Skin epidermis (tissue), 12 donors: ENCODE results near the gene C16orf46.
"Not testable (repeated sequence)": the region's sequence is repeated elsewhere in the genome, so short reads cannot be mapped to it uniquely, and the experiment has no call there.

ENCODE experiments used
- H3K27ac ChIP-seq, 21 experiments: fragments of 200-600 bp; sonication (generic) in 11 of 21; one replicate each; pipeline ENCODE4 v1.5.0; 2020; ENCODE audit warnings: mild to moderate bottlenecking in 3 of 21, inconsistent platforms in 2 of 21, moderate library complexity in 2 of 21
- H3K4me3 ChIP-seq, 7 experiments: fragments of 200-600 bp; sonication (generic) in 2 of 7; one replicate each; pipeline ENCODE4 v1.5.0; 2020; ENCODE audit warnings: inconsistent platforms in 2 of 7, mild to moderate bottlenecking in 2 of 7, moderate library complexity in 1 of 7

The C16orf46 gene, protein sequence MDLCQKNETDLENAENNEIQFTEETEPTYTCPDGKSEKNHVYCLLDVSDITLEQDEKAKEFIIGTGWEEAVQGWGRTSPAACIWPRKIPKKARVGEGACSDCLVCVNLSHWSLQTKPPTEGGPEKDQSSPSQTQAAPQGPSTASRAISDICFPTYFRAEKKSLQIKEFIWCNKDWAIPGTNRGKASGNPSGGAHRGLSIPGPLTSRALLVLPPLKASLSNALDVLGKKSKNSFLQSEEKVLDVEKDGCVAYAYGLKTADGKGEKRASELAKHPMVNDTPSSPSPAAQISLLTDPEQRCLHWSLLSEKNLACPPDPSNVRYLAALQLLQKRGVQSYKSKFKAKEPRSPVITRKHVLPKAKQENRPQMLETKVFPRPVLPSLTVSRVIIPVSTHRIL

DNA sequence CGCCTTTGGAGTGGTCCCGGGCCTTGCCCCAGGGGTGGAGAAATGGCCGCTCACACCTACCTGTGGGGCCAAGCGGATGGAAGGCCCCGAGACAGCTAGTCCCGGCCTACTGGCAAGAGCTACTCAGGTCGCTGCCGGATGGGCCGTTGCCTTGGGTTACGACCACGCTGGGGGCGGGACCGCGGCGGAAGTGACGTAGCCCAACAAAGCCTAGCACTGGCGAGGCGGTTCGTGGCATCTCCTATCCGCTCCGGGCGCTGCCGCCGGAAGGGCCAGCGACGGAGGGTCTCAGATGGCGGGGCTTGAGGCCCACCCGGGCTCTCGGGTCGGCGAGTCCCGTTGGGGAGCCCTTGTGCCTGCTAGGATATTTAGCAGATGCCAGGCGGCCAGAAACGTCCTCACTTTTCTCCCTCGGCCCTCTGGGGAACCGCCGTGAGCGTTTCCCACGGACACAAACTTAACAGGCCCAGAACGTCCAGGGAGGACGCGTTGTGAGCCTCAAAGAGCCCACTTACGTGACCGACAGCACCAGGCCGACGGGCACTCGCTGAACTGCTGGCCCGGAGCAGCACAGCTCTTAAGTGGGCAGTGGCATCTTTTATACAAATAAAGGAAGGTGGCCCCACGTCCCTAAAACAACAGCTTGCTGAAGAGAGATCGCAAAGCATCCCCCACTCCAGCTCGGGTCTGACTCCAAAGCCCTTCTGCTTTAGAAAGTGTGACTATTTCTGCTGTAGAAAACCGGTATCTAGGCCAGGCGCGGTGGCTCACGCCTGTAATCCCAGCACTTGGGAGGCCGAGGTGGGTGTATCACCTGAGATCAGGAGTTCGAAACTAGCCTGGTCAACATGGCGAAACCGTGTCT lies at the start of gene C16orf46:
TSS of gene C16orf46 (minus strand) at position 163 of the 865 bp plus-strand sequence. CDS start 13,283 bp downstream, outside the sequence.
- H3K4me3 ChIP-seq: peak within 1 kb of the TSS; percentile 50 to 80 (median 66)

DNA sequence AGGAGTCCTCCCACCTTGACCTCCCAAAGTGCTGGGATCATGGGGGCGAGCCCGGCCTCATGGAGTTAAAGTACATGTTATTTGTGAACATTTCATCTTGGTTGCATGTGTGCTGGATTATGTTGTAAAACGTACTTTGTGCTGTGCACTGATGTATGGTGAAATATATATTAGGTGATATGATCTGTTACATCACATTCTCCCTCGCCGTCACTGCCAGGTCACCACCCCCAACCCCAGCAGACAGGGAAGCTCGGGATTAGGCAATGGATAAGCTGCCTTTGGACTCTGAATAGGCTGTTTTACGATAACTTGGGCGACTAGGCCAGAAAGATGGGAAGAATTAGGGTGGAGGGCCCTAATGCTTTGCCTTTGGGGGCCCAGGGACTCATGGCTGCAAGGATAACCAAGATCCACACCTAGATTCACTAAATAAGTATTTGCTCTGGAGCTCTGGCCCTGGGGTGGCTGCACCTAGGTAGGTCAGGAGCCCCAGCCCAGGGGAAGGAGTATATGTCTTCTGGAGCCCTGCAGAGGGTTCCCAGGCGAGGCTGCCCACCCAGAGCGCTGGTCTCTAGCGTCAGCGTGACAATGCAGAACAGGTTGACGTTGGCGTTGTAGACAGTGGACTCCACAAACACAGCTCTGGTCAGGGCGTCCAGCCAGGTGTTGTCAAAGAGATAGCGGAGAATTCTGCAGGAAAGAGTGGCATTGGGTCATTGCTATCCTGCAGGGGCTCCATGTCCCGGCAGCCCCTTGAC lies 46.2 kb upstream of the C16orf46 start:
- Histone ChIP-seq H3K27ac (no peak overlapping the region), H3K4me3 (no peak overlapping the region)

More for the DNA sequence above, at the start of gene C16orf46:
- H3K27ac ChIP-seq: peak within 1 kb of the TSS; percentile 38 to 98 (median 93)

DNA sequence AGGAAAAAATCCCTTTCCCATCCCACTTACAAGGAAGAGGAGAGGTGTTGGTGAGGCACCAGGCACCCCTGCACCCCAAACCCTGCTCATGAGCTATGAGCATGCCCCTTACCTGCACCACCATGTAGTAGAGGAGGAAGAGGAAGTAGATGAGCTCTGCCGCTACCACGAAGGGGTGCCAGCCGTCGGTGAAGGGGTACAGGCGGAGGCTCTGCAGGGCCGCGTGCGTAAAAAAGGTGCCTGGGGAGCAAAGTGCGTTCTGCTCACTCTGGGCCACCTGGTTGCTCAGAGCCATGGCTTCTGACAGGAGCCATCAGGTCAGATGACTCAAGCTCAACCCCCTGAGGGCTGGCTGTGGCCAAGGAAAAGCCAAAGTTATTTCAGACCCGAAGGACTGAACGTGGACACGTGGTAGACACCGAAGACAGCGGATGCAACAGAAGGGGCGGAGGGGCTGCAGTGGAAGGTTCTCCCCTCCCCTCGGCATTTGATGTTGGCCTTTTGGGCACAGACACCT lies 44.5 kb upstream of the C16orf46 start:
- H3K27ac ChIP-seq: no peak overlapping the region
- no peak overlapping the region for H3K4me3 ChIP-seq

DNA sequence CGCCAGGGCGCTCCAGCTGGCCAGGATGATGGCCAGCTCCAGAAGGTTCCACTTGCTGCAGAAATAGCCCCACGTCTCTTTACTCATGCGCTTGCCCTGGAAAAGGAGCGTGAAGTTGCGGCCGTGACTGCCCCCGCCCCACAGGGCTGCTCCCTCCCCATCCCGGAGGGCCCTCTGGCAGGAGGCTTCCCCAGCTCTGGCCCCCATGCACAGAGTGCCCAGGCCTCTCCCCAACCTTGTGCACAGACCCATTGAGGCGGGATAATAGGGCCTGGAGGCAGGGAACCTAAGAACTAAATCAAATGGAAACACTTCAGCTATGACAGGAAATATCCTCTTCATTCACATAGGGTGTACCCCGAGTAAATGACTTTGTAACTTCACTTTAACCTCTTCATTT lies 40.4 kb upstream of the C16orf46 start:
- no peak overlapping the region for H3K4me3 ChIP-seq
- no peak overlapping the region for H3K27ac ChIP-seq

DNA sequence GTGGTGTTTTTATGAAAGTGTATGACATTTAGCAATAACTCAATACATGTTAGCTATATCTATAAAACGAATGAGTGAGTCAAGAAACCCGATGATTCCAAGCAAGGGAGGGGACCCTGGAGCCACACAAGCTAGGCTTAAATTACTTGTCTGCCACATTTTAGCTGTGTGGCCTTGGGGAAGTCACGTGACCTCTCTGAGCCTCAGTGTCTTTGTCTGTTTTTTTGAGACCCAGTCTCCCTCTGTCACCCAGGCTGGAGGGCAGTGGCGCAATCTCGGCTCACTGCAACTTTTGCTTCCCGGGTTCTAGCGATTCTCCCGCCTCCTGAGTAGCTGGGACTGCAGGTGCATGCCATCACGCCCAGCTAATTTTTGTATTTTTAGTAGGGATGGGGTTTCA lies 39.2 kb upstream of the C16orf46 start:
- no peak overlapping the region for H3K27ac ChIP-seq
- H3K4me3 ChIP-seq: no peak overlapping the region

DNA sequence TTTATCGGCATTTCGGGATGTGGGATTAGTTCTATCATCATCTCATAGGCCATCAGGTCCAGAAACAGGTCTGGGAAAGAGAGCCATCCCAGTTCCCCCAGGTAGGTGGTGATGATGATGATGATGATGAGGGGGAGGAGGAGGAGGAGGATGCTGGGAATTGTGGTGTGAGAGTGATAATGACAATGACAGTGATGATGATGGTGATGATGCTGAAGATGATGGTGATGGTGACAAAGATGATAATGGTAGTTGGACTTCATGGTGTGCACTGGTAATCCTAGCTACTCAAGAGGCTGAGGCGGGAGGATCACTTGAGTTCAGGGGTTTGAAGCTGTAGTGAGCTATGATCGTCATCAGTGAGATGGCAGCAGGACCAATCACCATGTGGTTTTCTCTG lies 35.4 kb upstream of the C16orf46 start:
- H3K27ac ChIP-seq: no peak overlapping the region
- no peak overlapping the region for H3K4me3 ChIP-seq

DNA sequence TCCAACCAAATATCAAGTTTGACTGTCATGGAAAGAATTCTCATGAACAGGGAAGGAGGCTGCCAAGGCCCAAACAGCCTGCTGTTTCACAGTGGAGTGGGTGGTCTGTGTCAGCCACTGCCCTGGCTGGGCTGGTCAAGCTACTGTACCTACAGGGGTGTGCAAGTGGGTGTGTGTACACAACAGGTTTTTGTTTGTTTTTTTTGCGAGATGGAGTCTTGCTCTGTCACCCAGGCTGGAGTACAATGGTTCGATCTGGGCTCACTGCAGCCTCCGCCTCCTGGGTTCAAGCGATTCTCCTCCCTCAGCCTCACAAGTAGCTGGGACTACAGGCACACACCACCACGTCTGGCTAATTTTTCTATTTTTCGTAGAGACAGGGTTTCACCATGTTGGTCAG lies 32.2 kb upstream of the C16orf46 start:
- H3K27ac ChIP-seq, H3K4me3 ChIP-seq: not testable (repeated sequence)

DNA sequence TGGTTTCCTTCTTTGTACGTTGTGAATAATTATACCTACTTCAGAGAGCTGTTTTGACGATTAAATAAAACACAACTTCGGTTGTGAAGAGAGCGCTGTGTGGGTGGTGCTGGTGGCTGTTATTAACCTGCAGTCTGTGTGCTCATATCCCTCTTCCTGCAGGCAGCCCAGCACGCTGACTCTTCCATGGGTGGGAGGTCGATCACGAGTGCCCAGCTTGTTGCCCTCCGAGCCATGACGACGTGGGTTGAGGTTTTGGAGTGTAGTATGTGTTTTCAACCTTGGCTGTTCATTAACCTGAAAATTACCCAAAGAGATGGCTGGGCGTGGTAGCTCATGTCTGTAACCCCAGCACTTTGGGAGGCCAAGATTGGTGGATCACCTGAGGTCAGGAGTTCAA lies 30.5 kb upstream of the C16orf46 start:
- Histone ChIP-seq H3K4me3 (no peak overlapping the region), H3K27ac (no peak overlapping the region)

DNA sequence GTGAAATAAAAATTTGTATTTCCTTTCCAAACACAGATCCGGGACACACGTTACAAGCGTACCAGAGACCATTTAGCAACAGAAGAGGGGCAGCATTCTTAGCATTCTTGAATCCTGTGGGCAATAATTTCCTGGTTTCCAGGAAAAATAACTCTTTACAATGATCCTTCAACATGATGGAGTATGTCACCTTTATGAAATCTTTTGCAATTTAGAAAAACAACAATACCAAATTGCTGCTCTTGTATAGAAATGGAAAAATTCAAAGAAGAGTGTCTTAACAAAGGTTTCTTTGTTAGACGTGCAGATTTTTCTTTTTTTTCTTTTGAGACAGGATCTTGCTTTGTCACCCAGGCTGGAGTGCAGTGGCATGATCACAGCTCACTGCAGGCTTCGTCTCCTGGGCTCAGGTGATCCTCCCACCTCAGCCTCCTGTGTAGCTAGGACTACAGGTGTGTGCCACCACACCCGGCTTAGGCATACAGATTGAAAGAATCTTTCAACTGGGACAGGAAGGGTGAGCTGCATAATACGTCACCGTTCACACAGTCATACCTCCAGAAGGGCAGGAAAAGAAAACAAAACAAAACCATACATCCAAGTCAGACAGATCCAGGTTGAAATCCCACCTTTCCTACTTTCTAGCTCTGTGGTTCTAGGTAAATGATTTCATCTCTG lies 29.9 kb upstream of the C16orf46 start:
- Histone ChIP-seq H3K4me3 (no peak overlapping the region), H3K27ac (no peak overlapping the region)

DNA sequence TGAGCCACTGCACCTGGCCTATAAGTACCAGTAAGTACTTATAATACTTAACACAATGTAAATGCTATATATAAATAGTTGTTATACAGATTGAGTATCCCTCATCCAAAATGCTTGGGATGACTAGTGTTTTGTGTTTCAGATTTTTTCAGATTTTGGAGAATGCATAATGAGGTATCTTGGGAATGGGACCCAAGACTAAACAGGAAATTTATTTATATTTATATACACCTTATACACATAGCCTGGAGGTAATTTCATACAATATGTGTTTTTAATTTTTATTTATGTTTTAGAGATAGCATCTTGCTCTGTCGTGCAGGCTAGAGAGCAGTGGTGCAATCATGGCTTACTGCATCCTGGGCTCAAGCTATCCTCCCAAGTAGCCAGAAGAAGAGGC lies 28.9 kb upstream of the C16orf46 start:
- Histone ChIP-seq H3K27ac (no peak overlapping the region), H3K4me3 (no peak overlapping the region)

DNA sequence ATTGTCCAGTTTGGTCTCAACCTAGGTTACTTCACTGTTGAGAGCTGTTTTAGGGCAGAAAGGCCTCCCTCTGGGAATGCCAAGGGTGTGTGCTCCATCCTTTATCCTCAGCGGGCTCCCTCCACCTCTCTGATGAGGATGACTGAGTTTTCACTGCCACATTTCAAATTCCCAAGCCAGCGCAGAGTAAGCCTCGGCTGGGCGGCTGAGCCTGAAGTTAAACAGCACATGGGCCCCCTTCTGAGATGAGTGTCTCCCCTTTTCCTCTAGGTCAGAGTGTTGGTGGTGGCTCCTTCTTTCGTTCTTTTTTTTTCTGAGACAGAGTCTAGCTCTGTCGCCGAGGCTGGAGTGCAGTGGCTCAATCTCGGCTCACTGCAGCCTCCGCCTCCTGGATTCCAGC lies 24.7 kb upstream of the C16orf46 start:
- no peak overlapping the region for H3K27ac ChIP-seq

DNA sequence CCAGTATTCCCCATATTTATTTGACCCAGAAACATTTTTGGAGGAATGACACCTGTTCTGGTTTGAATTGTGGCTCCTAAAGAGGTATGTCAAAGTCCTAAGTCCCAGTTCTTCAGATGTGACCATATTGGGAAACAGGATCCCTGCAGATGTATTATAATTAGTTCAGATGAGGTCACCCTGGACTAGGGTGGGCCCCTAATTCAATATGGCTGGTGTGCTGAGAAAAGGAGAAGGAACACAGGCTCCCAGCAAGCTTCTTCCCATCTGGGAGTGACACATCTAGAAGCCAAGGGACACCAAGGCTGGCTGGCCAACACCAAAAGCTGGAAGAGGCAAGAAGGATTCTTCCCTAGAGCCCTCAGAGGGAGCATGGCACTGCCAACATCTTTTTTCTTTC lies 22.9 kb upstream of the C16orf46 start:
- H3K27ac ChIP-seq: no peak overlapping the region

More for the DNA sequence above, 24.7 kb upstream of the C16orf46 start:
- no peak overlapping the region for H3K4me3 ChIP-seq

DNA sequence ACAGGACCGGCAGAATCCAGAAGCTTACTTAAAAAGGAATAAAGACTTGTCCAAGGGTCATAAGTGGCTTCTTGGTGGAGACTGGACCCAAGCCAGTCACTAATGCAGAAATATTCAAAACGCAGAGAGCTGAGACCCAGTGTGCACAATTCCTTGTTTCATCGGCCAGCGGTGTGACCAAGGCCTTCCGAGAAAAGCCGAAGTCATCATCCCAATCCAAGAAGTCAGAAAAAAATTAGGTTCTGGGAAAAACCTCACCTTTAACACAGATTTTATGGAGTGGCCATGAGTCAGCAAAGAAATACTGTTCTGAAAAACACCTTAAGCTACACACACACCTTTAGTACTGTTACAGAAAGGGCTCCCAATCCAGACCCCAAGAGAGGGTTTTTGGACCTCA lies 20.2 kb upstream of the C16orf46 start:
- Histone ChIP-seq H3K27ac (peak overlapping the region in 6 of 21 experiments; percentile 18 to 59 (median 38)), H3K4me3 (peak overlapping the region in 1 of 7 experiments; percentile 91)

More for the DNA sequence above, 22.9 kb upstream of the C16orf46 start:
- H3K4me3 ChIP-seq: no peak overlapping the region

DNA sequence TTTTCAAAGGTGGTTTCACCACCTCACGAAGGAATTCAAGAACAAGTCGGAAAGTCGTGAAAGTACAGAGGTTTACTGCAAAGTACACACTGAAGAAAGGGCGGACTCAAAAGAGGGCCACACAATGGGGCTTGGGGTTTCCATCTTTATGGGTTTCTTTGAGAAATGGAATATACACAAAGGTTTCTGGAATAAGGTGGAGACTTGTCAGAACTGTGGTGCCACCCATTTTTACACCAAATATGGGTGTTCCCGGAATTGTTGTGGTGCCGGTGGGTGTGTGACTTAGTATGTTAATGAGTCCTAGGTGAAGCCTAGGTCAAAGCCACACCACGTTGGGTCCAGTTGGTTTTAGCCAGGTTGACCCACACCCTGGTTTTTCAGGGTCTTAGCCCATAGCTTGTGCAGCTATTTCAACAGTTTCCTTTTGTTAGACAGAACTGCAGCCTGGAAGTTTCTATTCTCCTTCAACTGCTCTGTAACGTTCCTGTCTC lies 19.7 kb upstream of the C16orf46 start:
- H3K27ac ChIP-seq: peak overlapping the region in 11 of 21 experiments; percentile 6 to 59 (median 35)
- H3K4me3 ChIP-seq: peak overlapping the region in 4 of 7 experiments; percentile 83 to 93 (median 92)

DNA sequence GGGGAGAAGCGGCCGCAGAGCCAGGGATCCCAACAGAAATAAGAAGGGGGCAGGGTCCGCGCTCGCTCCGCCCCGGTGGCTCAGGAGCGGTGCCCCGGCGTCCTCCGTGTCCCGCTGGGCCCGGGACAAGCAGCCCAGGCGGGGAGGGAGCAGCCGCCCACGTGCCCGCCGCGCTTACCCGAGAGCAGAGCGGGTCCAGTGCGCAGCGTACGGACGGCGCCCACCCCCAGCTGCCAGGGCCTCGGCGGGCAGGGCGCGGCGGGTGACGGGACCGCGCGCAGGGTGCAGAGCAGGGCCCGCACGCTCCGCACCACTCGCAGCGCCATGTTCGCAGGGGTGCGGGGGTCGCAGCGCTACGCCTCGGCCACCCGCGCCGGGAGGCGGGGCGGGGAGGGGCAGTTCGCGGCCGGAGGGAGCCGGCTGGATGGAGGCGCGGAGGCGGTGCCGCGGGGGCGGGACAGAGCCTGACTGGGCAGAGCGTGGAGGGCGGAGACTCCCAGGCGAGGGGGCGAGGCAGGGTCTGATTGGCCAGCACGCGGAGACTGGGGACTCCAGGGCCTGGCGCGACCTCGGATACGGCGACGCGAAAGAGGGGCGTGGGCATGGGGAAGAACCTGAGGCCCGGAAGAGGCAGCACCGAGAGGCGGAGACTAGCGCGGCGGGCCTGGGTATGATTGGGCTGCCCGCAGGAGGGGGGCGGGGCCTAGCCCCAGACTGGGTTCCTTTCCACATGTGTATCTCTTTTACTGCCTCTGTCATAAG lies 19.1 kb upstream of the C16orf46 start, which contains the start of gene GCSH:
TSS of gene GCSH (minus strand) at position 443 of the 762 bp plus-strand sequence. CDS start at position 326, 117 bp downstream.
- Histone ChIP-seq H3K4me3 (peak within 1 kb of the TSS; percentile 47 to 93 (median 83)), H3K27ac (peak within 1 kb of the TSS in 19 of 21 experiments; percentile 6 to 85 (median 64))

DNA sequence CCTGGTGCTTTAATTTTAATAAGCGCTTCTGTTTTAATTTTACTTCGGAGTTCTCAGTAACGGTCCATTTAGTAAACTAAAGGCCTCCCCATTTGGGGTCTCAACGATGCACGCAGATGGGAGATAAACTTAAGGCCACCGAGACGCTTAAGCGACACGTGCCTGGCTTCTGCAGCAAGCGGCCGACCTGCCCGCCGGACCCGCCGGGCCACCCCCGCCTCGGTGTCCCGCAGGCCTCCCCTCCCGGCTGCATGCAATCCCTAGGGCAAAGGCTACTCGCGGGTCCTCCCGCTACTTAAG lies 18.6 kb upstream of the C16orf46 start:
- peak overlapping the region in 18 of 21 experiments; percentile 7 to 85 (median 65) for H3K27ac ChIP-seq
- H3K4me3 ChIP-seq: peak overlapping the region; percentile 47 to 93 (median 83)

DNA sequence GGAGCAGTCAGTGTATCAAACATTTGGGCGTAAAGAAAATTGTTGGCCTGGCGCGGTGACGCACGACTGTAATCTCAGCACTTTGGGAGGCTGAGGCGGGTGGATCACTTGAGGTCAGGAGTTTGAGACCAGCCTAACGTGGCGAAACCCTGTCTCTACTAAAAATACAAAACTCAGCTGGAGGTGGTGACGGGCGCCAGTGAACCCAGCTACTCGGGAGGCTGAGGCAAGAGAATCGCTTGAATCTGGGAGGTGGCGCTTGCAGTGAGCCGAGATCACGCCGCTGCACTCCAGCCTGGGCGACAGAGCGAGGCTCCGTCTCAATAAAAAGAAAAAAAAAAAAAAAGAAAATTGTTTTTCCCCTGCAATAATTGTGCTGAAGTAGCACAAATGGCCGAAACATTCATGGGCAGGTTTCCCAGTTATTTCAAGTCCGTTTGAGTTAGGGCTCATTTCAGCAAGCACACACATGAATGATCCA lies 17.8 kb upstream of the C16orf46 start:
- H3K4me3 ChIP-seq: peak overlapping the region in 1 of 7 experiments; percentile 91

DNA sequence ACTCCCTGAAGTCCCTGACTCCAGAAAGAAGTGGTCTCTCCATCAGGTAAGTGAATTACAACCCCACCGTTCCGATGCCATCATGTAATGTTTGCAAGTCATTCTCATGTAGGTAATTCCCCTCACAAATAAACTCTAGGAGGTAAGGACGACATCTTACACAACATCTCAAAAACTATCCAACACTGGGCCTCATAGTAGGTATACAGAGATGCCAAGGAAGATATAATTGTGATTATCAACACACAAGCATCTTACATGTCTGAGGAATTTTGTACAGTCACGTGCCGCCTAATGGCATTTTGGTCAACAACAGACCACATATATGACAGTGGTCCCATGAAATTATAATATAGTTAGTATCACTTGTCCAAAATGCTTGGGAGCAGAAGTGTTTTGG lies 11.8 kb upstream of the C16orf46 start:
- Histone ChIP-seq H3K4me3 (no peak overlapping the region), H3K27ac (no peak overlapping the region)

More for the DNA sequence above, 17.8 kb upstream of the C16orf46 start:
- H3K27ac ChIP-seq: no peak overlapping the region
